Measurements from ENCODE around the gene PRXL2A.

The PRXL2A gene

GRCh38 chr10:80447436-80448190 is 39.3 kb downstream of the PRXL2A start:
- no peak for DNase-seq

- no peak for DNase-seq
Measured at GRCh38 chr10:80448209-80448942, 40.0 kb downstream of the PRXL2A start.

- no peak for DNase-seq
Measured at GRCh38 chr10:80449520-80449919, 41.2 kb downstream of the PRXL2A start.

GRCh38 chr10:80451132-80451531 is 42.8 kb downstream of the PRXL2A start:
- DNase-seq = no peak

- no peak for DNase-seq
Measured at GRCh38 chr10:80452069-80452468, 43.7 kb downstream of the PRXL2A start.

- no peak for DNase-seq
Measured at GRCh38 chr10:80452640-80453039, 44.3 kb downstream of the PRXL2A start.

GRCh38 chr10:80453056-80453841 is 44.9 kb downstream of the PRXL2A start:
- DNase-seq = no peak

GRCh38 chr10:80453842-80454512 is 45.6 kb downstream of the PRXL2A start, which contains the start of gene TSPAN14:
TSPAN14 (plus strand) TSS chr10:80454310; CDS start chr10:80489234, 34,924 bp downstream.
- peak; percentile 78 for DNase-seq

GRCh38 chr10:80454513-80455460 is 46.4 kb downstream of the PRXL2A start:
- peak; percentile 33 for DNase-seq

GRCh38 chr10:80455461-80456349 is 47.4 kb downstream of the PRXL2A start:
- DNase-seq = no peak

GRCh38 chr10:80457554-80458262 is 49.4 kb downstream of the PRXL2A start:
- DNase-seq = no peak

- no peak for DNase-seq
Measured at GRCh38 chr10:80458263-80458625, 49.9 kb downstream of the PRXL2A start.

- DNase-seq = no peak
Measured at GRCh38 chr10:80458638-80459037, 50.3 kb downstream of the PRXL2A start.

GRCh38 chr10:80459047-80459865 is 50.9 kb downstream of the PRXL2A start:
- DNase-seq = peak; percentile 63

- DNase-seq = no peak
Measured at GRCh38 chr10:80460399-80461207, 52.3 kb downstream of the PRXL2A start.

- DNase-seq = no peak
Measured at GRCh38 chr10:80461208-80462183, 53.1 kb downstream of the PRXL2A start.

All from stimulated activated naive CD4-positive, alpha-beta T cell treated with Interleukin-2 at 50 U/mL for 16 hours (primary cell).